NCI-H460 (cell line): Measurements from ENCODE around the gene SHANK1. TPM values are rescaled to one million over a fixed set of nuclear protein-coding genes. Genes with fewer than 3 reads are reported as not detected.
"Not testable (repeated sequence)": the region's sequence is repeated elsewhere in the genome, so short reads cannot be mapped to it uniquely, and the experiment has no call there.

ENCODE experiments used
- DNase-seq: peaks from one replicate; pipeline ENCODE4 v3.0.0-alpha.2; 2016; ENCODE audit warnings: low read depth; ENCODE audit errors: extremely low read depth
- total RNA-seq: library from RNA; depleted of rRNA; stranded (reverse); fragments of >200 nt; shearing (Covaris generic); gene quantifications from 2 replicates; pipeline ENCODE4 v1.2.3, GENCODE V29; 2014

Gene SHANK1
- total RNA-seq, 1 experiment from 2014 or later = 0.15 TPM

GRCh38 chr19:50644315-50644915 lies 75.2 kb downstream of the SHANK1 start:
- DNase-seq = no peak

GRCh38 chr19:50640368-50640767 lies 79.2 kb downstream of the SHANK1 start:
- no peak for DNase-seq

- no peak for DNase-seq
Measured at GRCh38 chr19:50639121-50640112, 80.2 kb downstream of the SHANK1 start, which contains the start of gene SYT3. SYT3 (minus strand) TSS chr19:50639881; CDS start chr19:50637411, 2,470 bp downstream.

- DNase-seq = no peak
Measured at GRCh38 chr19:50638600-50638999, 81.0 kb downstream of the SHANK1 start.

GRCh38 chr19:50636317-50637085 lies 83.1 kb downstream of the SHANK1 start:
- no peak for DNase-seq

GRCh38 chr19:50633973-50634372 lies 85.6 kb downstream of the SHANK1 start:
- no peak for DNase-seq

- no peak for DNase-seq
Measured at GRCh38 chr19:50633359-50633758, 86.2 kb downstream of the SHANK1 start.

GRCh38 chr19:50632151-50632835 lies 87.3 kb downstream of the SHANK1 start:
- no peak for DNase-seq

GRCh38 chr19:50629801-50630200 lies 89.8 kb downstream of the SHANK1 start:
- DNase-seq = no peak

GRCh38 chr19:50629194-50629593 lies 90.4 kb downstream of the SHANK1 start:
- no peak for DNase-seq

GRCh38 chr19:50628551-50628950 lies 91.1 kb downstream of the SHANK1 start:
- DNase-seq = no peak

- no peak for DNase-seq
Measured at GRCh38 chr19:50628146-50628545, 91.5 kb downstream of the SHANK1 start.

GRCh38 chr19:50626795-50627194 lies 92.8 kb downstream of the SHANK1 start:
- no peak for DNase-seq

- no peak for DNase-seq
Measured at GRCh38 chr19:50626011-50626410, 93.6 kb downstream of the SHANK1 start.

GRCh38 chr19:50624949-50625600 lies 94.5 kb downstream of the SHANK1 start:
- no peak for DNase-seq

- not testable (repeated sequence) for DNase-seq
Measured at GRCh38 chr19:50620394-50620906, 99.2 kb downstream of the SHANK1 start.

- not testable (repeated sequence) for DNase-seq
Measured at GRCh38 chr19:50619184-50619583, 100.4 kb downstream of the SHANK1 start.

- not testable (repeated sequence) for DNase-seq
Measured at GRCh38 chr19:50618379-50618778, 101.2 kb downstream of the SHANK1 start.
